Measurements from ENCODE around the gene METTL9. TPM values are rescaled to one million over a fixed set of nuclear protein-coding genes. Genes with fewer than 3 reads are reported as not detected.

The METTL9 gene
- total RNA-seq, 1 experiment from 2014 or later, result 50.7 TPM

DNA sequence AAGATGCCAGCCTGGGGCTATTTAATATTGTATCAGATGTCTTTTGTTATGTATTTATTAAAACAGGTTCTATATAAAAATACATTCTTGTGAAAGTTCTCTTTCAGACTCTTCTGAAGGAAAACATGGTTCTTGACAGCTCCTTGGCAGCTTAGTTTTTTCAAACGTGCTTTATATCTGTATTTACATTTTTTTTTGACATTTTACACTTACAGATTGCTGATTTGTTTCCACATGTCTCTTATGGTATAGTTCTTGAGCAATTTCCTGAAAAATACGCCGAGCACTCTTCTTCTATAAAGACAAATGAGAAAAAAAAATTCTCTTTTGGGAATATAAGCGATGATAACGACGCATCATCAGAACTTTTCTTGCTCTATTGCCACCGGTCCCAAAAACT lies 43.5 kb downstream of the METTL9 start:
- POLR2A ChIA-PET, result no interaction called here
- DNase-seq, result no peak

DNA sequence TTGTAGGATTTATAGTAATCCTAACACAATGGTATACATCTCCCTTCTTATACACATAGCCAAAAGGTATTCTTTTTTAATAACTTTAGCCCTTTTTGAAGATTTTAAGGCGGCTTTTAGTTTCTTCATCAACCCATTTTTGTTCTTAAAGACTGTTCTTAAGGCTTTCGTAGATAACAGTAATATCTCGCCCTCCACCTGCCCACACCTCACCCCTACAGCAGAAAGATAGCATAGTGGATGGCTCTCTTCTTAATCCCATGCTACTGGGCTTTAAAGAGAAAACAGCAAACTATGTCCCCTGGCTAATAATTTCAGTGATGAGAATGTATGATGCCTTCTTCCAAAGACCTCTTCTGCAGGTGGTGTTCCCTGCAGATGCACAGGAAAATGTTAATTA lies 44.4 kb downstream of the METTL9 start:
- H3K4me1 ChIP-seq, result no peaks in the 10 kb centered on the region
- no TSS peak for BruUV-seq (replicated peaks)
- H3K4me3 ChIP-seq (ENCODE audit: low read depth, low read length), result no peak overlapping the region
- H3K36me3 ChIP-seq (ENCODE audit: control insufficient read depth, insufficient read depth, low read length), result no peaks in the 10 kb centered on the region
- no peaks in the 10 kb centered on the region for H3K36me3 Mint-ChIP-seq (ENCODE audit: insufficient read depth, unreplicated experiment)
- peaks cover under 1% of the 10 kb centered on the region for H3K4me1 Mint-ChIP-seq (ENCODE audit: low read depth, unreplicated experiment)
- H3K9me3 Mint-ChIP-seq (ENCODE audit: unreplicated experiment), result no peaks in the 10 kb centered on the region
- H3K27me3 ChIP-seq (replicated peaks; ENCODE audit: control insufficient read depth, insufficient read depth, low read length), result no peaks in the 10 kb centered on the region
- no peaks in the 10 kb centered on the region for H3K9me3 ChIP-seq
- H3K27me3 Mint-ChIP-seq (ENCODE audit: insufficient read depth, unreplicated experiment), result no peaks in the 10 kb centered on the region
- intact Hi-C loops (cut with micrococcal nuclease; ENCODE audit: unreplicated experiment), result no loop called here
- CTCF ChIA-PET, result no interaction called here
- H3K4me3 Mint-ChIP-seq (ENCODE audit: unreplicated experiment), result no peak overlapping the region
- TF ChIP-seq CTCF (IDR thresholded peaks at IDR 0.05; ENCODE audit: insufficient read depth in 1 of 2, low read depth in 1 of 2, low read length in 1 of 2, severe bottlenecking in 1 of 2, unreplicated experiment in 1 of 2), result no peak
- POLR2A ChIA-PET, result no interaction called here
- no peak for DNase-seq
- H3K27ac Mint-ChIP-seq (ENCODE audit: unreplicated experiment), result no peak overlapping the region

More for the DNA sequence above, 43.5 kb downstream of the METTL9 start:
- BruUV-seq (replicated peaks), result no TSS peak
- Histone ChIP-seq H3K27me3 (replicated peaks; ENCODE audit: control insufficient read depth, insufficient read depth, low read length) (no peaks in the 10 kb centered on the region), H3K36me3 (ENCODE audit: control insufficient read depth, insufficient read depth, low read length) (no peaks in the 10 kb centered on the region), H3K9me3 (no peaks in the 10 kb centered on the region), H3K4me1 (peaks cover 4% of the 10 kb centered on the region; the same call in 1 of the 2 replicates), H3K4me3 (ENCODE audit: low read depth, low read length) (no peak overlapping the region)
- no peak for TF ChIP-seq CTCF (IDR thresholded peaks at IDR 0.05; ENCODE audit: insufficient read depth in 1 of 2, low read depth in 1 of 2, low read length in 1 of 2, severe bottlenecking in 1 of 2, unreplicated experiment in 1 of 2)
- CTCF ChIA-PET, result no interaction called here
- intact Hi-C loops (cut with micrococcal nuclease; ENCODE audit: unreplicated experiment), result no loop called here
- Mint-ChIP-seq H3K27me3 (ENCODE audit: insufficient read depth, unreplicated experiment) (no peaks in the 10 kb centered on the region), H3K9me3 (ENCODE audit: unreplicated experiment) (no peaks in the 10 kb centered on the region), H3K4me1 (ENCODE audit: low read depth, unreplicated experiment) (peaks cover 7% of the 10 kb centered on the region), H3K27ac (ENCODE audit: unreplicated experiment) (no peak overlapping the region), H3K36me3 (ENCODE audit: insufficient read depth, unreplicated experiment) (no peaks in the 10 kb centered on the region), H3K4me3 (ENCODE audit: unreplicated experiment) (no peak overlapping the region)

DNA sequence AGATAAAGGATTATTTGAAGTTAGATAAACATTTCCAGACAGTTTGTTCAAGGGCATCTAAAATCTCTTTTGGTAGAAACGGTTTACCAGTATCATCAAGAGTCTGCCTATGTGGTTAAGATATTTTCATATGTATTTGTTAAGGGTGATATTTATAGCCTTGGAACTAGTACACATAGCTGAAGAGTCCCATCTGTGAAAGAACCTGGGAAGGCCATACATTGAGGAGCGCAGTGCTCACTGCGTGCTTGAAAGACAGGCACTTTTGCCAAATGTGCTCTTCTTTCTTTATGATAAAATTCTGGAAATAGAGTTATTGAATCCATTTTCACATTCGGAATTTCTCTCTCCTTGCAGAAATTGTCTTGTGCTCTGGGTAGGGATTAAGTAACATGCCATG lies 45.3 kb downstream of the METTL9 start:
- DNase-seq, result no peak
- intact Hi-C loops (cut with micrococcal nuclease; ENCODE audit: unreplicated experiment), result no loop called here
- no peak overlapping the region for H3K4me3 ChIP-seq (ENCODE audit: low read depth, low read length)
- Mint-ChIP-seq H3K4me3 (ENCODE audit: unreplicated experiment) (no peak overlapping the region), H3K9me3 (ENCODE audit: unreplicated experiment) (no peaks in the 10 kb centered on the region), H3K4me1 (ENCODE audit: low read depth, unreplicated experiment) (no peaks in the 10 kb centered on the region), H3K36me3 (ENCODE audit: insufficient read depth, unreplicated experiment) (no peaks in the 10 kb centered on the region), H3K27ac (ENCODE audit: unreplicated experiment) (no peak overlapping the region), H3K27me3 (ENCODE audit: insufficient read depth, unreplicated experiment) (no peaks in the 10 kb centered on the region)
- no TSS peak for BruUV-seq (replicated peaks)
- H3K36me3 ChIP-seq (ENCODE audit: control insufficient read depth, insufficient read depth, low read length), result no peaks in the 10 kb centered on the region
- CTCF ChIA-PET, result no interaction called here
- POLR2A ChIA-PET, result no interaction called here
- no peaks in the 10 kb centered on the region for H3K27me3 ChIP-seq (replicated peaks; ENCODE audit: control insufficient read depth, insufficient read depth, low read length)
- no peaks in the 10 kb centered on the region for H3K4me1 ChIP-seq
- no peak for TF ChIP-seq CTCF (IDR thresholded peaks at IDR 0.05; ENCODE audit: insufficient read depth in 1 of 2, low read depth in 1 of 2, low read length in 1 of 2, severe bottlenecking in 1 of 2, unreplicated experiment in 1 of 2)
- no peaks in the 10 kb centered on the region for H3K9me3 ChIP-seq

Data from Caco-2 (cell line).